SK-N-MC (cell line): ENCODE results near the gene SAMD5.

Experiments
- EZH2 ChIP-seq: fragments of 200-600 bp; sonication (generic); IDR thresholded peaks from one replicate; pipeline ENCODE4 v1.6.1; 2017; ENCODE audit warnings: antibody characterized with exemption
- POLR2AphosphoS5 ChIP-seq: IDR thresholded peaks from 2 replicates; pipeline ENCODE4 v1.6.1; 2012; ENCODE audit warnings: mild to moderate bottlenecking, low read depth, low read length, borderline replicate concordance

DNA sequence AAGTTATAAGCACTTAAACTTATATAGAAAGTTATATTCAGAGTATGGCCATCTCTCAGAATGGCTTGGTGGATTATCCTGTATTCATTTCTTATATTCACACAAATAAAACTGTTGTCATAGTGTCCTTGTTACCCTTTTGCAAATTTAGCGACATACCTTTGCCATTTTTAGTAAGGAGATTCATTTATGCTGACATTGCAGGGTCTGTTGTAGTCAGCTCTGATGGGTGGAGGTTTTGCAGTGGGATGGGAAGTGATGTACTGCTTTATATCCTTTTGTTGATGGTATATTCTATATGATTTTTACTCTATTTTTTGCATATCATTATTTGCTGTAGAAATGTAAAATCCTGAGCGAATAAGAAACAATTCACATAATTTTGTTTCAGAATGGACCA is 35.9 kb downstream of the SAMD5 start:
- TF ChIP-seq EZH2 (no peak), POLR2AphosphoS5 (no peak)
